MCF 10A (cell line): ENCODE results near the gene ECEL1. TPM values are rescaled to one million over a fixed set of nuclear protein-coding genes. Genes with fewer than 3 reads are reported as not detected.
A peak's percentile ranks its signal among the peaks of the same experiment; 100 is the strongest.
"Not testable (repeated sequence)": the region's sequence is repeated elsewhere in the genome, so short reads cannot be mapped to it uniquely, and the experiment has no call there.

Experiments
- BruUV-seq: library from RNA; stranded (reverse); fragments of 400-500 nt; replicated peaks from 2 replicates; lab custom pipeline; 2021; lab: Mats Ljungman, UMichigan
- CTCF ChIA-PET: fragments of 300-600 bp; sonication (Branson Sonifier 250); formaldehyde crosslinking; extraction: SDS; loops from one replicate; lab custom pipeline; 2021; ENCODE audit warnings: antibody characterized with exemption, inconsistent platforms; lab: Yijun Ruan, JAX
- POLR2A ChIA-PET: fragments of 300-600, 350-650 bp; sonication (Branson Sonifier 250); formaldehyde crosslinking; extraction: SDS; loops from one replicate; lab custom pipeline; 2020; ENCODE audit warnings: antibody characterized with exemption, inconsistent platforms; lab: Yijun Ruan, JAX
- DNase-seq: peaks from one replicate; pipeline ENCODE4 v3.0.0-alpha.2; 2018; ENCODE audit not compliant: unreplicated experiment
- H3K27ac Mint-ChIP-seq: one replicate; pipeline ENCODE4 v1.8.0; 2022; ENCODE audit warnings: mild to moderate bottlenecking, low read depth, mixed read lengths; ENCODE audit not compliant: unreplicated experiment
- H3K27me3 Mint-ChIP-seq: one replicate; pipeline ENCODE4 v1.8.0; 2022; ENCODE audit warnings: mixed read lengths; ENCODE audit not compliant: insufficient read depth, unreplicated experiment
- H3K36me3 Mint-ChIP-seq: one replicate; pipeline ENCODE4 v1.8.0; 2022; ENCODE audit warnings: mild to moderate bottlenecking, moderate library complexity, mixed read lengths; ENCODE audit not compliant: insufficient read depth, unreplicated experiment
- H3K4me1 Mint-ChIP-seq: one replicate; pipeline ENCODE4 v1.8.0; 2022; ENCODE audit warnings: mixed read lengths; ENCODE audit not compliant: insufficient read depth, unreplicated experiment
- H3K4me3 Mint-ChIP-seq: one replicate; pipeline ENCODE4 v1.8.0; 2022; ENCODE audit warnings: mild to moderate bottlenecking, moderate library complexity, mixed read lengths; ENCODE audit not compliant: unreplicated experiment
- H3K9me3 Mint-ChIP-seq: one replicate; pipeline ENCODE4 v1.8.0; 2022; ENCODE audit warnings: mixed read lengths; ENCODE audit not compliant: unreplicated experiment
- intact Hi-C: fragments of 100-400 bp; cut with micrococcal nuclease; formaldehyde crosslinking; loops from 2 replicates; pipeline ENCODE4 v1.14.1; 2022
- total RNA-seq: library from RNA; stranded (reverse); gene quantifications from 2 replicates; pipeline ENCODE4 v1.2.3, GENCODE V29; 2022
- TF ChIP-seq, protein P1 (sequence below): fragments of 200-600 bp; IDR thresholded peaks from one replicate; pipeline ENCODE4 v1.8.0; 2022; ENCODE audit warnings: antibody characterized with exemption, mild to moderate bottlenecking; ENCODE audit not compliant: unreplicated experiment

ECEL1 gene
- total RNA-seq, 1 experiment from 2014 or later = not detected

DNA sequence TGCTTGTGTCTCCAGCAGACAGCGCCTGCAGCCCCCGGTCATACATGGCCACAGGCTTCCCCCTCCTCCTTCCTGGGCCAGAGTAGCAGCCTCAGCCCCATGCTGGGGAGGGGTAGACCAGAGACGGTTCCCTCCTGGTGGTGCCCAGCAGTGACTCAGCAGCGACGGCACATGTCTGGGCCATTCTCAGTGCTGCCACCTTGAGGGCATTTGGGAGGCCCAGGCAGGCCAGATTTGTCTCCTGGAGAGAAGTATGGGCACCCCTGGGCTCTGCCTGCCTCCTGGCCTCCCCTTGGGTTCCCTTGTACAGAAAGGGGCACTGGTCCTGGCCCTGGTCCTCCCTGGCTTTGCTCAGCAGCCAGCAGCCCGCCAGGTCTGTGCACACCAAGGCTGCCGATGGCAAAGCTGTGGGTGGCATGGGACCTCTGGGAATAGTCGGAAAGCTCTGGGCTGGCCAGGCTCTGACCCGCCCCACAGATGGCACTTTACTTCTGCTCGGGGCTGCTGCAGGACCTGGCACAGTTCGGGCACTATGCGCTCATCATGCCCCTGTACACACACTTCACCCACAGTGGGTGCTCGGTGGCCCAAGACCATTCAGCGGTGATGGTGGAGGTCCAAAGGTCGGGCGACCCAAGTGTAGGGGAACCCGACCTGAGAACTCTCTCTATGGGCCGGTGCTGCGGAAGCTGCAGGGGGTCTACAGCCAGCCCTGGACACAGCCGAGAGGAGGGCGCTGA, 43.1 kb downstream of the ECEL1 start:
- Mint-ChIP-seq H3K4me1 (no peaks in the 10 kb centered on the region), H3K27me3 (no peaks in the 10 kb centered on the region), H3K9me3 (no peaks in the 10 kb centered on the region), H3K4me3 (no peak overlapping the region), H3K36me3 (no peaks in the 10 kb centered on the region), H3K27ac (no peak overlapping the region)
- BruUV-seq = no TSS peak
- POLR2A ChIA-PET = no interaction called here
- DNase-seq = peak; percentile 79
- CTCF ChIA-PET = interaction anchor here (0.6 to 1.4 kb wide), 8 partner anchors 17 to 701 kb away, joined by 3 to 5 read pairs (median 3); no protein-coding TSS in a partner anchor
- intact Hi-C loops = loop anchor here (1.0 to 5.0 kb wide), 2 partner anchors 72 to 78 kb away; no protein-coding TSS in a partner anchor
- TF ChIP-seq, protein P1, sequence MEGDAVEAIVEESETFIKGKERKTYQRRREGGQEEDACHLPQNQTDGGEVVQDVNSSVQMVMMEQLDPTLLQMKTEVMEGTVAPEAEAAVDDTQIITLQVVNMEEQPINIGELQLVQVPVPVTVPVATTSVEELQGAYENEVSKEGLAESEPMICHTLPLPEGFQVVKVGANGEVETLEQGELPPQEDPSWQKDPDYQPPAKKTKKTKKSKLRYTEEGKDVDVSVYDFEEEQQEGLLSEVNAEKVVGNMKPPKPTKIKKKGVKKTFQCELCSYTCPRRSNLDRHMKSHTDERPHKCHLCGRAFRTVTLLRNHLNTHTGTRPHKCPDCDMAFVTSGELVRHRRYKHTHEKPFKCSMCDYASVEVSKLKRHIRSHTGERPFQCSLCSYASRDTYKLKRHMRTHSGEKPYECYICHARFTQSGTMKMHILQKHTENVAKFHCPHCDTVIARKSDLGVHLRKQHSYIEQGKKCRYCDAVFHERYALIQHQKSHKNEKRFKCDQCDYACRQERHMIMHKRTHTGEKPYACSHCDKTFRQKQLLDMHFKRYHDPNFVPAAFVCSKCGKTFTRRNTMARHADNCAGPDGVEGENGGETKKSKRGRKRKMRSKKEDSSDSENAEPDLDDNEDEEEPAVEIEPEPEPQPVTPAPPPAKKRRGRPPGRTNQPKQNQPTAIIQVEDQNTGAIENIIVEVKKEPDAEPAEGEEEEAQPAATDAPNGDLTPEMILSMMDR = peak; percentile 63

DNA sequence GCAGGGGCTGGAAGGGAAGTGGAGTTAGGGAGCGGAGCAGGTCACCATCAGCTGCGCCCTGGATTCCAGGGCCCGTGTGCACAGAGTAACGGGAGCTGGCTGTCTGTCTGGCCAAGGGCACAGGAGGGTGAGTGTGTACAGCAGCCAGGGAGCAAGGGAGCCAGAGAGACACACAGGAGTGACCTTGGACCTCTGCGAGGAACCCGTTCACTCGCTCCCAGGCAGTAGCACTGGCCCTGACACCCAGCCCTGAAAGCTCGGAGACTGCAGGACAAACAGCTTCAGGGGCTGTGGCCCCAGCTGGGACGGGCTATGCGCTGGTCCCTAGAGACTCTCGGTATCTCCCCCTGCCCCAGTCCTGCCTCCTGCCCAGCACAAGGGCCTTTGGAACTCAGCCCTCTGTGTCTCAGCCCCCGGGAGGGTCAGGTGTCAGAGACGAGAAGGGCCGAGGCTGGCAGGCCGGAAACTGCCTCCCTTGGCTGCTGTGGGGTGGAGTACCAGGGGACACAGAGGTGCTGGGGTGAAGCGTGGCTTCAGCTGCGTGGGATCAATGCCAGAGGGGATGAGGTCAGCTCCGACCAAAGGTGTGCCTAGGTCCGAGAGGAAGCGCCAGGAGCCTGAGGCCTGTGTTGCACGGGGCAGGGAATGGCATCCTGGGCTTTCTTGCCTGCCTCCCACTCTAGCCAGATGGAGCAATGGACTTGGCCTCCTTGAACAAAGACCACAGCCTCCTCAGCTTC, 43.8 kb downstream of the ECEL1 start:
- H3K4me3 Mint-ChIP-seq, H3K4me1 Mint-ChIP-seq, H3K27me3 Mint-ChIP-seq, H3K27ac Mint-ChIP-seq, POLR2A ChIA-PET, H3K36me3 Mint-ChIP-seq, H3K9me3 Mint-ChIP-seq, BruUV-seq: not testable (repeated sequence)
- intact Hi-C loops = loop anchor here (1.0 to 5.0 kb wide), 2 partner anchors 72 to 78 kb away; no protein-coding TSS in a partner anchor
- DNase-seq = peak; percentile 1
- CTCF ChIA-PET = interaction anchor here (0.6 to 1.4 kb wide), 4 partner anchors 16 to 652 kb away, joined by 3 to 5 read pairs (median 4); no protein-coding TSS in a partner anchor

DNA sequence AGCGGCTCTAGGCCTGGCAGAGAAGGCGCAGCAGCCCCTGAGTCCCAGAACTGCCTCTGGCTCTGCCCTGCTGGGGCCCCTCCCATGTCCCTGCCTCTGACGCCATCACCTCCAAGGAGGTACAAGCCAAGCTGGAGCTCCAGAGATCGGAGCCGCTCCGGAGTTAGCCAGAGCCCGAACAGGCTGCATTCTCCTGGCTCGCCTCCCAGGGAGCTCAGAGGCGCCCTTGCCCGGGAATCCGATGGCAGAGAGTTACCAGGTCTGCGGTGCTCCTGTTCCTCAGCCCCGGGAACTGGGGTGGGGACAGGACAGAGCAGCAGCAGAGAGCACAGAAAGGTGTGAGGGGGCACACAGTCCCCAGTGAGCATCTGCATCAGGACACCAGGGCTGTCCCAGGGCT, 44.6 kb downstream of the ECEL1 start:
- CTCF ChIA-PET, BruUV-seq: not testable (repeated sequence)

DNA sequence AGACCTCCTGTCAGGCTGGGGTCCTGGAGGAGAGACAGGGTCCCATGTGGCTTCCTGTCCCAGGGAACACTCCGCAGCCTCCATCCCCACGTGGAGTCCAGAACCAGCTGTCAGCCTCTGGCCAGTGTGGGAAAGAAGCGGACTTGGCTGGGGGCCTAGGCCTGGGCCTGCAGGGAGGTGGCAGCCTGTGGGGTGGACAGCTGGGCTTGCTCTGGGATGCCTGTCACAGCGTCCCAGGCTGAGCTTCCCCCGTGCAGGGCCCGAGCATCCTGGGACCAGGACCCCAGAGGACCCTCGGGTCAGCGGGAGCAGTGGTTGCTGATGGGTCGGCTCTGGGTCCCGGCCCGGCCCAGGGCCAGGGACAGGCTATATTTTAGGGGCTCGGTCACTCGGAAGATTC, 45.2 kb downstream of the ECEL1 start:
- POLR2A ChIA-PET, H3K9me3 Mint-ChIP-seq: not testable (repeated sequence)

More for the DNA sequence above, 44.6 kb downstream of the ECEL1 start:
- H3K36me3 Mint-ChIP-seq, H3K4me1 Mint-ChIP-seq, DNase-seq, H3K9me3 Mint-ChIP-seq, H3K27ac Mint-ChIP-seq, H3K4me3 Mint-ChIP-seq, H3K27me3 Mint-ChIP-seq, POLR2A ChIA-PET: not testable (repeated sequence)
- intact Hi-C loops = loop anchor here (5.0 kb wide), 1 partner anchor 71 kb away; no protein-coding TSS in a partner anchor

DNA sequence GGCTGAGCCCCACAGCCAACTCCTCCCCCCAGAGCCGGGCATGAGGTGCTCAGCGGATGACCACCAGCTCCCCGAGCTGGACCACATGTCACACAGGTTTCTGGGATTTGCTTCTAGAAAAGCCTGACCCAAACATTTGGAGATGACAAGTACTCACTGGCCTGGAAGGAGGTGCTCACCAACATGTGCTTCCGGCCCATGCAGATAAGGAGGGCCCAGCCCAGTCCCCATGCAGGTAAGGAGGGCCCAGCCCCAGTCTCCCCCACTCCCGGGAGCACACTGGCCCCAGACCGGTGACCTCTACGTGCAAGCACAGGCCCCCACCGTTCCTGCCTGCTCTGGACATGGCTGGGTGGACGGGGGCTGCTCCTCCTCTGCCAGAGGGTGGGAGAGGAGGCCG, 45.7 kb downstream of the ECEL1 start:
- H3K9me3 Mint-ChIP-seq, H3K27me3 Mint-ChIP-seq, H3K4me3 Mint-ChIP-seq, BruUV-seq, POLR2A ChIA-PET, H3K4me1 Mint-ChIP-seq, H3K36me3 Mint-ChIP-seq, H3K27ac Mint-ChIP-seq, DNase-seq: not testable (repeated sequence)
- CTCF ChIA-PET = interaction anchor here (0.7 to 4.1 kb wide), 4 partner anchors 23 to 589 kb away, joined by 3 to 48 read pairs (median 6); no protein-coding TSS in a partner anchor
- intact Hi-C loops = loop anchor here (2.0 to 5.0 kb wide), 2 partner anchors 70 to 109 kb away; no protein-coding TSS in a partner anchor

More for the DNA sequence above, 45.2 kb downstream of the ECEL1 start:
- CTCF ChIA-PET = interaction anchor here (0.7 to 4.1 kb wide), 2 partner anchors 108 to 318 kb away, joined by 3 to 48 read pairs; no protein-coding TSS in a partner anchor
- not testable (repeated sequence) for H3K27me3 Mint-ChIP-seq, H3K4me1 Mint-ChIP-seq, BruUV-seq, DNase-seq, H3K4me3 Mint-ChIP-seq, H3K36me3 Mint-ChIP-seq, H3K27ac Mint-ChIP-seq
- intact Hi-C loops = loop anchor here (5.0 kb wide), 1 partner anchor 70 kb away; no protein-coding TSS in a partner anchor
